AG09319 (cell line): ENCODE measurements around the gene TRIM31.
"Not testable (repeated sequence)": the region's sequence is repeated elsewhere in the genome, so short reads cannot be mapped to it uniquely, and the experiment has no call there.

Source experiments
- DNase-seq: peaks from one replicate; pipeline ENCODE4 v3.0.0-alpha.2; 2010; ENCODE audit warnings: low read depth; ENCODE audit errors: extremely low read depth
- TF ChIP-seq, protein P1 (sequence below): IDR thresholded peaks from 2 replicates; pipeline ENCODE4 v1.5.1; 2011; ENCODE audit warnings: low read depth, mild to moderate bottlenecking, inconsistent platforms, low read length, moderate library complexity

The TRIM31 gene

DNA sequence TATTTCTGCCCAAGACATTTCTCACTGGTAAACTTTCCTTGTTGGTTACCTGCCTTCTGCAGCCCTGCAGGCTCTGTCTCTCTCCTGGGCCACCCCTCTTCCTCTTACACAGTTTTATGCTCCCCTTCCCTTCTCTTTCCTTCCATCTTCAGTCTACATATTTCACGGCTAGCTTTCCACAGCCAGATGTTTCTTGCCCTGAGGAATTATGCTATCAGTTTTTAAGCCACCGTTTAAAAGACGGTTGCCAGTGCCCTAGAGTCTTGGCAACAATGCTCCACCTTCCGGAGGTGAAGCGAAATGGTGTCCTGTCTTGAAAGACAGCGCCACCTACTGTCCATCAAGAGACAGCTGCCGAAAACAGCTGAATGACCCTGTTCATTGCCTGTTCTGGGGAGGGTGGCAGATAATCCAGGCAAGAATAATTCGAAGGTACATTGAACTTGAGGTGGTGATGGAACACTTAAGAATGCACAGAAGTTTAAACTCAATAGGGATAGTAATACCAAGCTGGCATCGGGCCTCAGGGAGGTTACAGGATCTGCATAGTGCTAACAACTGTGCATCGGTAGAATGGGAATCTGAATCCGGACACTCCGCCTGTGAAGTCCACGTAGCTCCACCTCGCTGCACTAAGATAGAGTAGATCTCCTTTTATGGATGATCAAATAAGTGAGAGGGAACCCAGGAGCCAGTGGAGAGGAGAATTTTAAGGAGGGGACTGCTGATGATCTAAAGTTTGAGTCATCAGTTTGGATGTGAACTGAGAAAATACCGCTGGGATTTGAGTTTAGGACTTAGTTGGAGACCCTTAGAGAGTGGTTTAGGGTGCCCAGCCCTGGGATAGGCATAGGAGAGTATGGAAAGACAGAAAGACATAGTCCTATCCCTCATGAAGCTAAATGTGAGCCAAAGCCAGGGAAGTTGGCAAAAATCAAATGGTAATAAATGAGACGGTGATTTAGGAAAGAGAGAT, 18.3 kb upstream of the TRIM31 start:
- peak; percentile 60 for DNase-seq
- TF ChIP-seq, protein P1, sequence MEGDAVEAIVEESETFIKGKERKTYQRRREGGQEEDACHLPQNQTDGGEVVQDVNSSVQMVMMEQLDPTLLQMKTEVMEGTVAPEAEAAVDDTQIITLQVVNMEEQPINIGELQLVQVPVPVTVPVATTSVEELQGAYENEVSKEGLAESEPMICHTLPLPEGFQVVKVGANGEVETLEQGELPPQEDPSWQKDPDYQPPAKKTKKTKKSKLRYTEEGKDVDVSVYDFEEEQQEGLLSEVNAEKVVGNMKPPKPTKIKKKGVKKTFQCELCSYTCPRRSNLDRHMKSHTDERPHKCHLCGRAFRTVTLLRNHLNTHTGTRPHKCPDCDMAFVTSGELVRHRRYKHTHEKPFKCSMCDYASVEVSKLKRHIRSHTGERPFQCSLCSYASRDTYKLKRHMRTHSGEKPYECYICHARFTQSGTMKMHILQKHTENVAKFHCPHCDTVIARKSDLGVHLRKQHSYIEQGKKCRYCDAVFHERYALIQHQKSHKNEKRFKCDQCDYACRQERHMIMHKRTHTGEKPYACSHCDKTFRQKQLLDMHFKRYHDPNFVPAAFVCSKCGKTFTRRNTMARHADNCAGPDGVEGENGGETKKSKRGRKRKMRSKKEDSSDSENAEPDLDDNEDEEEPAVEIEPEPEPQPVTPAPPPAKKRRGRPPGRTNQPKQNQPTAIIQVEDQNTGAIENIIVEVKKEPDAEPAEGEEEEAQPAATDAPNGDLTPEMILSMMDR = peak; percentile 100

DNA sequence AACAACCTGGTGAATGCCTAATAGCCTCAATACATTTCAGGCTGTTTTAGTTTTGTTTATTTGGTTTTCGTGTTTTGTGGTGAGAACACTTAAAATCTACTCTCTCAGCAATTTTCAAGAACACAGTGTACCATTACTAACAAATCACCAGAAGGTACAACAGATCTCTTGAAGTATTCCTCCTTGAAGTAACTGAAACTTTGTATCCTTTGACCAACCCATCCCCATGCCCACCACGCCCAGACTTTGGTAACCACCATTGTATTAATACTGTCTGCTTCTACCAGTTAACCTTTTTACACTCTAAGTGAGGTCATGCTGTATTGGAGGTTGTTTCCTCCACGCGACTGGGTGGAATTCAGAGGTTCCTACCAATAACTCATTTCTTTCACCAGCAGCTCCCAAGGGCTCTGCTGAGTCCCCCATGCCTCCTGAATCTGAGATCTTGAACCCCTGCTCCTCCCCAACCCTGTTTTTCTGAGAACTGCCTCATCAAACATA, 17.3 kb upstream of the TRIM31 start:
- TF ChIP-seq, protein P1 = no peak
- DNase-seq = no peak

DNA sequence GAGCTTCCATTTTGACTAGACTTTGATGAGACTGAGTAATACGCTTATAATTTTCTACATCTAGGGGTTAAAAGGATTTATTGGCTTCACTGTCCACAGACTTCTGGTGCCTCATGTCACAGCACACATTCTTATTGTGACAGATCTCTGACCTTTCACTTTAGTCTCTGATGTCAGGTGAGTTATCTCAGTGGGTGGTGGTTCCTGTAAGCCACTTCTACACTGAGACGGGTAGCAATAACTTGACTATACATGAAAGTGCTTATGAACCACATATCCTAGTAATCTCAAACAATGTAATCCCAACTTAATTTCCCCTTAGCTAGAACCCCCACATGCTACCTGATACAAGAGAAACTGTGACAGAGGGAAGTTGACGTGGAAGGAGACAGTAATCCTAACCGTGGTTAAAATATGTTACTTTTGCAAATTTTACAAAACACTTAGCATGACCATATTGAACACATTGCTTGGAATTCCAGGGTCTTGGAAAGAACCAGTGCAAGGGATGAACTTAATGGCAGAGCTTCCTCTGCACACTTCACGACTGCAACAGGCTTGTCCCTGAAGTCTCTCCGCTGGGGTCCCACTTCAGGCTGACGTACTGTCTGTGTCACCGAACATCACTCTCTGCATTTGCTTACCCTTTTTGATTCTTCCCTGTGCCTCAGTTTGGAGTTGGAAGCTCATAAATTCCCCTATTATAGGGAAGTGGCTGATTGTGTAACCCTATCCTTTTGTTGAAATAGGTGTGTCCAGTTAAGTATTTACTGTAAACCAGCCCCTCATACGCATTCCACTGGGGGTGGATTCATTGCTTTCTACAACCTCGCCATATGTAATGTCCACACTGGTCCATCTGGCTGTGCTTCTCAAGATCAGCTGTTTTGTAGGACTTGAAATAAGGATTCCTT, 16.6 kb upstream of the TRIM31 start:
- no peak for DNase-seq
- TF ChIP-seq, protein P1 = no peak

DNA sequence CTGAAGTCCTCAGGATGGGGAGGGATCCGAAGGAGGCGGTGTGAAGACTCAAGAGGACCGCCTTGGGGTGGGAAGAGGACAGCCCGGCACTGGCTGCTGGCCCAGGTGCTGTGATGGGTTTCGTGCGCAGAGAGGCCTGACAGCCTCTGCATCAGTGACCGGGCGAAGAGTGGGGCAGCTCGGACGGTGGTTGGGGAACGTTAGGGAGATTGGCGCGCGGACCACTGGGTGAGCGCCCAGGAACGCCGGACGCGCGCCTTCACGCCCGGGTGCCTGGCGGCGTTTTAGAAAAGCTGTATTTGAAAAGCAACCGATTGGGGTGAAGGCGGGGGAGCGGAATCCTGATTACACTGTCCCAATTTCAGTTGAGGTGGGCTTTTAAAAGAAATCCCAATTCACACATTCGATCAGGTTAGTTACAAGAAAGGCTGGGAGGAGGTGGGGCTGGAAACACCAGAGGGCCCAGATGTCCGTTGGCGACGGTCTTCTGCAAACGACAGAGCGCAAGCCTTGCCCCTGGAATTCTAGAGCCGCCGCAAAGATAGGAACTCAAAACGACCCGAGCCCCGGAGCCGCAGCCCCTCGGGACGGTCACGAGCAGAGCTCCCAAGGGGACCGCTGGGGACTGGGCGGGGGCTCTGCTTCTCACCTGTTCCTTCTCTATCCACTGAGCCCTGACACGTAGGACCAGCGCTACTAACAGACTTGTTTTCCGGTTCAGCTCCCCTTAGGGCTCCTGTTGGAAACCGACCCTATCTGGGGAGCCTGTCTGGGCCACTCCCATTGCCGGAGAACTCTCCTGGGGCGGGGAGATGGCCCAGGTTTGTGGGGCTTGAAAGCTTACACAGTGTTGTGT, 14.6 kb upstream of the TRIM31 start:
- no peak for DNase-seq
- TF ChIP-seq, protein P1 = no peak

DNA sequence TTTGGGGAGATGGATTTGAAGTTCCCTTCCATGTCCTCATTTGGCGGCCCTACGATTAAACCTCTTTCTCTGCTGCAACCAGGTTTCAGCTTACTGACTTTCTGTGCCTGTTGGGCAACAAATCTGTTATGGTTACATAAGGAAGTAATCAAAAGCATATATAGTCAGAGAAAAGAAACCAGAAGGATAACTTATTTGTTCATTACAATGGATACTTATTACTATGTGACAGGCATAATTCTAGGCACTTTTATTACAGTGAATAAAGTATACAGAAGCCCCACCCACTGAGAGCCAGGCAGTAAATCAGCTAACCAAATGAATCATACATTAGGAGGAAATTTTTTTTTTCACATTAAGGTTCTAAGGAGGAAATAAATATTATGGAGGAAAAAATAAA, 9.6 kb upstream of the TRIM31 start:
- TF ChIP-seq, protein P1 = no peak

DNA sequence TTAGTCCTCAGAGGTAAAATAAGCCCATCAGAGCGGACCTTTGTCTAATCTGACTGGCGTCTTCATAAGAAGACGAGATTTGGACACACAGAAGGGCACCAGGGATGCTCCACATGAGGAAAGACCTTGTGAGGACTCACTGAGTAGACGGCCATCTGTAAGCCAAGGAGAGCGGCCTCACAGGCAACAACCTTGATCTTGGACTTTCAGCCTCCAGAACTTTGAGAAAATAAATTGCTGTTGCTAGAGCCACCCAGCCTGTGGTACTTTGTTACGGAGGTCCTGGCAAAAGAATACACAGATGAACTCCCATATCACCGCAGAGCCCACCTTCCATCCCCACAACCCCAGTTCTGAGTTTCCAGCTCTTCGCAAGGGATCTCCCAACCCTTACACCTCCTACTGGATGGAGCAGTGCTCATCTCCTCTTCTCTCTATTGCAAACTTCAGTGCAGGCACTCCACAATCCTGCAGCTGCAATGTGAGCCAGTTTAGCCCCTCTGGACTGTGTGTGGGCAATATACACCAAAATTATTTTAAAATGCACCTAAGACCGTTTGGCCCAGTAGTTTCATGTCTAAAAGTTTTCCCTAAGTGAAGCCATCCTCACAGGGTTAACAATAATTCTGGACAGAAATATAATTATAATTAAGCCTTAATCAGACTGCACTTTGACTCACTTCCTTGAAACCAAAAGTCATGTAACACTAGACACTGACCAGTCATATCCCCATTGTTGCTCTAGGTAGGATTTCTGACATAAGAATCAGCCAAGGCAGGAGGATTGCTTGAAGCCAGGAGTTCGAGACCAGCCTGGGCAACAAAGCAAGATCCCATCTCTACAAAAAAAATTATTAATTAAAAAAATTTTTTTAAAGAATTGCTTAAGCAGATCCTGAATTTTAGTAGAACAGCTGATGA, 8.8 kb upstream of the TRIM31 start:
- TF ChIP-seq, protein P1 = no peak
- no peak for DNase-seq

More for the DNA sequence above, 9.6 kb upstream of the TRIM31 start:
- DNase-seq = peak; percentile 14

DNA sequence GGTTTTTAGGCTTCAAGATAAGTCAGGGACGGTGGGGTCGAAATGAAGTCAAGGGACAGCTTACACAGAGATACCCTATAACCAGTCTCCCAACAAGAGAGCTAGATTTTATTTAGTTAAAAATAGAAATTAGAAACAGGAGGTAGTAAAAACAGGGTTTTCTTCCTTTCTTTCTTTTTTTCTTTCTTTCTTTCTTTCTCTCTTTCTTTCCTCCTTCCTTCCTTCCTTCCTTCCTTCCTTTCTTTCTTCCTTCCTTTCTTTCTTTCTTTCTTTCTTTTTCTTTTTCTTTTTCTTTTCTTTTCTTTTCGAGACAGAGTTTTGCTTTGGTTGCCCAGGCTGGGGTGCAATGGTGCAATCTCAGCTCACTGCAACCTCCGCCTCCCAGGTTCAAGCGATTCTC, 5.8 kb upstream of the TRIM31 start:
- not testable (repeated sequence) for DNase-seq
